RWPE1 (cell line): ENCODE data around the gene LONP2.

Experiments used
- CTCF ChIA-PET: fragments of 350-600 bp; sonication (Branson Sonifier 250); formaldehyde crosslinking; extraction: SDS; loops from one replicate; lab custom pipeline; 2021; lab: Yijun Ruan, JAX
- POLR2A ChIA-PET: fragments of 400-600 bp; formaldehyde crosslinking; extraction: SDS; loops from one replicate; lab custom pipeline; 2020; ENCODE audit warnings: antibody characterized with exemption; ENCODE audit not compliant: low non-redundant PET; lab: Yijun Ruan, JAX
- DNase-seq: peaks from one replicate; pipeline ENCODE4 v3.0.0; 2012; ENCODE audit warnings: low spot score
- H3K27ac ChIP-seq: fragments of 450-650 bp; 2 replicates; pipeline ENCODE4 v1.5.1; 2017
- TF ChIP-seq, protein P1 (sequence below): fragments of 450-650 bp; conservative IDR thresholded peaks from 2 replicates; pipeline ENCODE4 v1.5.1; 2017; ENCODE audit warnings: low read depth, mild to moderate bottlenecking

The LONP2 gene

GRCh38 chr16:48321317-48322036 is 77.4 kb downstream of the LONP2 start:
- no peak for DNase-seq
- CTCF ChIA-PET, result interaction anchor here (0.6 kb wide), 1 partner anchor 43 kb away, joined by 3 read pairs; no protein-coding TSS in a partner anchor
- H3K27ac ChIP-seq, result no peak overlapping the region
- TF ChIP-seq, protein P1, sequence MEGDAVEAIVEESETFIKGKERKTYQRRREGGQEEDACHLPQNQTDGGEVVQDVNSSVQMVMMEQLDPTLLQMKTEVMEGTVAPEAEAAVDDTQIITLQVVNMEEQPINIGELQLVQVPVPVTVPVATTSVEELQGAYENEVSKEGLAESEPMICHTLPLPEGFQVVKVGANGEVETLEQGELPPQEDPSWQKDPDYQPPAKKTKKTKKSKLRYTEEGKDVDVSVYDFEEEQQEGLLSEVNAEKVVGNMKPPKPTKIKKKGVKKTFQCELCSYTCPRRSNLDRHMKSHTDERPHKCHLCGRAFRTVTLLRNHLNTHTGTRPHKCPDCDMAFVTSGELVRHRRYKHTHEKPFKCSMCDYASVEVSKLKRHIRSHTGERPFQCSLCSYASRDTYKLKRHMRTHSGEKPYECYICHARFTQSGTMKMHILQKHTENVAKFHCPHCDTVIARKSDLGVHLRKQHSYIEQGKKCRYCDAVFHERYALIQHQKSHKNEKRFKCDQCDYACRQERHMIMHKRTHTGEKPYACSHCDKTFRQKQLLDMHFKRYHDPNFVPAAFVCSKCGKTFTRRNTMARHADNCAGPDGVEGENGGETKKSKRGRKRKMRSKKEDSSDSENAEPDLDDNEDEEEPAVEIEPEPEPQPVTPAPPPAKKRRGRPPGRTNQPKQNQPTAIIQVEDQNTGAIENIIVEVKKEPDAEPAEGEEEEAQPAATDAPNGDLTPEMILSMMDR, result no peak
- POLR2A ChIA-PET, result interaction anchor here (0.6 kb wide), 1 partner anchor 13 kb away, joined by 3 read pairs; no protein-coding TSS in a partner anchor

DNA sequence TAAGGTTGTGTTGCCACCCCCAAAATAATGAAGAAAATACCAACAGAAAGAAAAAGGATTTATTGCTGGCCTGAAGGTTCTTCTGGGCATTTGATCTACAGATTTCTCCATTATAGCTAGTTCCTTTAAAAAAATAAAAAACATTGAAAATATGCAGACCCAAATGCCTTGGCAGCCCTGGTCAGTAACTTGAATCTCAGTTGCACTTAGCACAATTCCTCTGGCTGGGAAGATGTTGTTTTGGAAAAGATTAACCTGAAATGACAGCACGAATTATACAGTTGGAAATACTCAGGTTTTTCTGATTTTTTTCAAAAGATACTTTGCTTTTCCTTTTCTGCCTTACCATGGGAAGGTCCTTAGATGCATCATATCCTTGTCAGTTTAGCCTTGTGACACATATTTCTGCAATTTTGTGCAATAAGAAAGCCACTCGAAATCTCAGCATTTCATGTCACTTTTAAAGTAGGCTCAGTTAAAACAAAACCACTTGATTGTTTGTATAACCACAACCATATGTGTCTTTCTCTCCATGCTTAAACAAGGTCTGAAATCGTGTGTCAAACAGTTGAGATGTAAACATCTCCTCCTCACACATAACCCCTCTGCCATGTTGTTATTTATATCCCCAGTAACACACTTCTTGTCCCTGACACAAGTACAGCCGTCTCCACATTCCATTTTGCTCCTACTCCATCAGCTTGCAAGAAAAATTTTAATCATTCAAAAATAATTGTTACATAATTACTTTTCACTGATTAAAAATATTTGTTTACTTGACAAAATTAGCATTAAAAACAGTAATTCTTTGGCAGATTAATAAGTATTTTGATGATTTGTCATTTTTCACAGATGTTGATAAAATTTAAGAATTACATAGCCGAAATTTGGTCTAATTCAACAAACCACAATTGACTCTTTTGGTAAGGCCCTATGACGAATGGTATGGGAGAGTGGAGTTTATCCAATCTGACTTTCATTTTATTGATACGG is 80.0 kb downstream of the LONP2 start:
- TF ChIP-seq, protein P1, result no peak
- no peak overlapping the region for H3K27ac ChIP-seq
- no peak for DNase-seq
- ChIA-PET POLR2A (no interaction called here), CTCF (interaction anchor here (0.6 kb wide), 1 partner anchor 255 kb away, joined by 4 read pairs; no protein-coding TSS in a partner anchor)

DNA sequence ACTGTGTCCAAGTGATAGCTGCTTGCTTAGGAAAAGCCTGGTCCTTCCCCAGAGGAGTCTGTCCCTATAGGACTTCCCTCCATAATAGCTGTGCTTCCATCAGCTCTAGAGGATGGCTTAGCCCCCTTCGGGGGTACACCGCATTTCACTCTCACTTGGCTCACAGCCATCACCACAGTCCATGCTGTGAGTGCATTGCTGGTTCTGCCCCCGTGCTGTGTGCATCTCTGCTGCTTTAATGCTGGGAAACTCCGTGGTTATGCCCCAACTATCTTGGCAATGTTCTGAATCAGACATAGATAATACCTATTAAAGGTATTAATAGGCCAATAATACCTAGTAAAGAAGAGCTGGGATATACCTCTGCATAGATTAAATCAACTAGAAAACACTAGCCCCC is 82.8 kb downstream of the LONP2 start:
- POLR2A ChIA-PET, result no interaction called here
- no peak overlapping the region for H3K27ac ChIP-seq
- CTCF ChIA-PET, result interaction anchor here (0.6 kb wide), 1 partner anchor 597 kb away, joined by 6 read pairs; no protein-coding TSS in a partner anchor
- TF ChIP-seq, protein P1, result no peak
- DNase-seq, result no peak

- ChIA-PET POLR2A (no interaction called here), CTCF (no interaction called here)
- no peak for DNase-seq
- no peak overlapping the region for H3K27ac ChIP-seq
- TF ChIP-seq, protein P1, result no peak
These were observed 85.0 kb downstream of the LONP2 start for GRCh38 chr16:48329138-48329537.

DNA sequence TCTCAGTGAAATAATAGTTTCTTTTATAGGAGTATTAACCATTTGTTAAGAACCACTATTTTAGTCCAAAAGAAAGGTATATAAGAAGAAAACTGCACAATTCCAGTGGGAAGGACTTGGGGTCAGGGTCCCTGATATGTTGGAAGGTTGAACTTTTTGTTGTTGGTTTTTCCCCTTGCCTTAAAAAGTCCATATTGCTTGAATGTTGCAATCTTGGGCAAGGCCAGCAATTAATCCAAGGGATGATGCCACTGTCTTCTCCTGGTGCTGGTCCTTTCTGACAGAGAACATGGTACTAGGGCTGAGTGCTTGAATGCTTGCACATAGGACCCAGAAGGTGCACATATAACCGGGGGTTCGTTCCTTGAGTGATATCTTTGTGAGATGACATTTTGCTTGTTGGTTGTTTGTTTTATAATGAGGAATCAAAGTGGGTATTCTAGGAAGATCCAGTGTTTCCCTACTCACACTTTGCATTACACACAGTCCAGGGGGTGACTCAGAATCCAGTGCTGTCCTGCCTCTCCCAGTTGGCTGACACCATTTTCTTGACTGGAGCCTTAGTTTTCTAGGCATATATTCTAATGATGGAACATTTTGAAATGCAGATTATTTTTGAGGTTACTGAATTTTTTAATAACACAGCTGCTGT is 86.2 kb downstream of the LONP2 start:
- TF ChIP-seq, protein P1, result no peak
- POLR2A ChIA-PET, result no interaction called here
- no peak for DNase-seq
- no peak overlapping the region for H3K27ac ChIP-seq
- CTCF ChIA-PET, result interaction anchor here (1.1 kb wide), 1 partner anchor 293 kb away, joined by 3 read pairs; no protein-coding TSS in a partner anchor

- ChIA-PET POLR2A (no interaction called here), CTCF (interaction anchor here (1.1 kb wide), 1 partner anchor 292 kb away, joined by 3 read pairs; no protein-coding TSS in a partner anchor)
These were observed 86.7 kb downstream of the LONP2 start for GRCh38 chr16:48330841-48331192.

More at GRCh38 chr16:48330841-48331192, 86.7 kb downstream of the LONP2 start:
- TF ChIP-seq, protein P1, result no peak
- H3K27ac ChIP-seq, result no peak overlapping the region
- no peak for DNase-seq
